HG03066 (cell line): ENCODE results near the gene GHDC.
"Not testable (repeated sequence)": the region's sequence is repeated elsewhere in the genome, so short reads cannot be mapped to it uniquely, and the experiment has no call there.

Experiments used
- ATAC-seq: cut with Tn5 transposase; IDR thresholded peaks from one replicate; pipeline ENCODE4 v1.9.1; 2021; ENCODE audit warnings: low read depth; ENCODE audit not compliant: unreplicated experiment

The GHDC gene

GRCh38 chr17:42206153-42206612, 11.9 kb upstream of the GHDC start:
- ATAC-seq, result not testable (repeated sequence)

GRCh38 chr17:42203354-42203753, 9.1 kb upstream of the GHDC start:
- no peak for ATAC-seq

- ATAC-seq, result no peak
Observed at GRCh38 chr17:42202696-42203095, 8.4 kb upstream of the GHDC start.

GRCh38 chr17:42202159-42202558, 7.9 kb upstream of the GHDC start:
- no peak for ATAC-seq

- ATAC-seq, result no peak
Observed at GRCh38 chr17:42201458-42201772, 7.1 kb upstream of the GHDC start.

GRCh38 chr17:42200706-42201457, 6.6 kb upstream of the GHDC start:
- no peak for ATAC-seq

- no peak for ATAC-seq
Observed at GRCh38 chr17:42199416-42200011, 5.2 kb upstream of the GHDC start.

- no peak for ATAC-seq
Observed at GRCh38 chr17:42198897-42199296, 4.6 kb upstream of the GHDC start.

- no peak for ATAC-seq
Observed at GRCh38 chr17:42197564-42198156, 3.4 kb upstream of the GHDC start.

- ATAC-seq, result no peak
Observed at GRCh38 chr17:42193216-42193968, 902 bp downstream of the GHDC start.

- no peak for ATAC-seq
Observed at GRCh38 chr17:42192189-42193126, 1.8 kb downstream of the GHDC start.

- no peak for ATAC-seq
Observed at GRCh38 chr17:42191275-42191608, 3.1 kb downstream of the GHDC start.

- ATAC-seq, result no peak
Observed at GRCh38 chr17:42190491-42191274, 3.6 kb downstream of the GHDC start.

- ATAC-seq, result no peak
Observed at GRCh38 chr17:42189651-42189965, 4.7 kb downstream of the GHDC start.

- ATAC-seq, result no peak
Observed at GRCh38 chr17:42188749-42189650, 5.3 kb downstream of the GHDC start.

- ATAC-seq, result no peak
Observed at GRCh38 chr17:42187833-42188232, 6.5 kb downstream of the GHDC start.

- ATAC-seq, result not testable (repeated sequence)
Observed at GRCh38 chr17:42186191-42186590, 8.1 kb downstream of the GHDC start.

- ATAC-seq, result no peak
Observed at GRCh38 chr17:42185621-42185930, 8.7 kb downstream of the GHDC start.
